Osteocyte (in vitro differentiated cells): ENCODE measurements around the gene GRK2. TPM values are rescaled to one million over a fixed set of nuclear protein-coding genes. Genes with fewer than 3 reads are reported as not detected.

Source experiments
- DNase-seq: peaks from one replicate; pipeline ENCODE4 v3.0.0; 2021; ENCODE audit warnings: mixed read lengths; ENCODE audit not compliant: unreplicated experiment; ENCODE audit errors: extremely low spot score
- H3K27ac Mint-ChIP-seq: one replicate; pipeline ENCODE4 v1.8.0; 2021; ENCODE audit warnings: mild to moderate bottlenecking, mixed read lengths; ENCODE audit not compliant: unreplicated experiment
- H3K27me3 Mint-ChIP-seq: one replicate; pipeline ENCODE4 v1.8.0; 2021; ENCODE audit warnings: mixed read lengths; ENCODE audit not compliant: unreplicated experiment
- H3K36me3 Mint-ChIP-seq: one replicate; pipeline ENCODE4 v1.8.0; 2021; ENCODE audit warnings: mixed read lengths; ENCODE audit not compliant: unreplicated experiment
- H3K4me1 Mint-ChIP-seq: one replicate; pipeline ENCODE4 v1.8.0; 2021; ENCODE audit warnings: mixed read lengths; ENCODE audit not compliant: unreplicated experiment
- H3K4me3 Mint-ChIP-seq: one replicate; pipeline ENCODE4 v1.8.0; 2021; ENCODE audit warnings: mild to moderate bottlenecking, moderate library complexity, mixed read lengths; ENCODE audit not compliant: unreplicated experiment
- H3K9me3 Mint-ChIP-seq: one replicate; pipeline ENCODE4 v1.8.0; 2021; ENCODE audit warnings: mixed read lengths; ENCODE audit not compliant: unreplicated experiment
- CTCF ChIP-seq: fragments of 200-600 bp; sonication (generic); IDR thresholded peaks from 2 replicates; pipeline ENCODE4 v1.5.0; 2021; ENCODE audit warnings: antibody characterized with exemption, mild to moderate bottlenecking, moderate library complexity
- total RNA-seq: library from RNA; stranded (reverse); gene quantifications from 2 replicates; pipeline ENCODE4 v1.2.1, GENCODE V29; 2021

The GRK2 gene
- total RNA-seq, 1 donor from 2014 or later = 45.0 TPM

GRCh38 chr11:67310246-67311050 lies 44.2 kb downstream of the GRK2 start:
- H3K4me1 Mint-ChIP-seq = no peaks in the 10 kb centered on the region
- DNase-seq = no peak

GRCh38 chr11:67311051-67311555 lies 44.8 kb downstream of the GRK2 start:
- no peak for DNase-seq
- H3K4me3 Mint-ChIP-seq = no peak overlapping the region
- no peaks in the 10 kb centered on the region for H3K9me3 Mint-ChIP-seq
- H3K27ac Mint-ChIP-seq = no peak overlapping the region
- no peak for TF ChIP-seq CTCF
- no peaks in the 10 kb centered on the region for H3K27me3 Mint-ChIP-seq
- H3K36me3 Mint-ChIP-seq = no peaks in the 10 kb centered on the region
- H3K4me1 Mint-ChIP-seq = no peaks in the 10 kb centered on the region

More at GRCh38 chr11:67310246-67311050, 44.2 kb downstream of the GRK2 start:
- TF ChIP-seq CTCF = no peak
- no peak overlapping the region for H3K27ac Mint-ChIP-seq
- no peaks in the 10 kb centered on the region for H3K36me3 Mint-ChIP-seq
- H3K4me3 Mint-ChIP-seq = no peak overlapping the region
- H3K27me3 Mint-ChIP-seq = no peaks in the 10 kb centered on the region
- no peaks in the 10 kb centered on the region for H3K9me3 Mint-ChIP-seq

- Mint-ChIP-seq H3K4me3 (no peak overlapping the region), H3K9me3 (no peaks in the 10 kb centered on the region), H3K27ac (no peak overlapping the region), H3K4me1 (no peaks in the 10 kb centered on the region), H3K36me3 (no peaks in the 10 kb centered on the region), H3K27me3 (no peaks in the 10 kb centered on the region)
- TF ChIP-seq CTCF = no peak
- no peak for DNase-seq
These were observed 45.3 kb downstream of the GRK2 start for GRCh38 chr11:67311556-67312082.

- Mint-ChIP-seq H3K4me3 (no peak overlapping the region), H3K27me3 (no peaks in the 10 kb centered on the region), H3K36me3 (no peaks in the 10 kb centered on the region), H3K27ac (no peak overlapping the region), H3K9me3 (no peaks in the 10 kb centered on the region), H3K4me1 (peaks cover 3% of the 10 kb centered on the region)
- DNase-seq = no peak
- no peak for TF ChIP-seq CTCF
These were observed 46.1 kb downstream of the GRK2 start for GRCh38 chr11:67312187-67313021.
